DMS 273 treated with DMSO at 0.1 percent for 48 hours (cell line): ENCODE results near the gene TTLL5.

Experiments used
- DNase-seq: peaks from one replicate; lab custom pipeline; 2025; lab: John Stamatoyannopoulos, UW

TTLL5 gene

DNA sequence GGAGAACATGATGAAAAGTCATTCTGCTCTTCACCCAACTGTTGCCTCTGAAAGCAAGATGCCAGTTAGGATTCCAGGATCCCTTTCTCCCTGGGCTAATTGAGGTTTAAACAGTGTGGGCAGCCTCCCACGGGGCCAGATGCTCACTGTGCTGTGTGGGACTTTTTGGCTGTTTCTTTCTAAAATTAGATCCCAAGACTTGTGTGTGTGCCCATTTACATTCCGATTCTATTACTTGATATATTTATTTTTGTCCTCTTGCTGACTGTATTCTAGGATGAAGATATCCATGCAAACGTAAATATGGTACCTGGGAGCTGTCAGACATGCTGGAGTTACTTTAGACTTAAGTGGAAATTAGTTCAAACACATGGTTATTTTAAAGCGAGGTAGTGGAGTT is 330.7 kb downstream of the TTLL5 start:
- no peak for DNase-seq

DNA sequence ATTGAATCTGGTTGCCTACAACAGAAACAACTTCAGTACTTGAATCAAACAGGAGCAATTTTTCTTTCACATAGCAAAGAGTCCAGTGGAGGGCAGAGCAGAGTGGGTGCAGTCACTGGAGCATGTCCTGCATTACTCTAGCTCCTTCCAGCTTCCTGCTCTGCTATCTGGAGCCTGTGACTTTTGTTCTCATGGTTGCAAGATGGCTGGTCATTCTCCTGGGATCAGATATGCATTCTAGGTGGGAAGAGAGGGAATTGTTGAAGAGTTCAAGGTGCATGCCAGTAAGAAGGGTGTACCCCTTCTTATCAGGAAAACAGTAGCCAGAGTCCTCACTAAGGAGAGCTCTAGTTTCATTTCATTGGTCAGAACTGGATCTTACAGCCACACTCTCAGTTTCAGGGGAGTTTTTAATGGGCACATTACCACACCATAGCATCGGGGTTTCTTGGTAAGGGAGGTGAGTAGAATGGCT is 332.6 kb downstream of the TTLL5 start:
- no peak for DNase-seq

DNA sequence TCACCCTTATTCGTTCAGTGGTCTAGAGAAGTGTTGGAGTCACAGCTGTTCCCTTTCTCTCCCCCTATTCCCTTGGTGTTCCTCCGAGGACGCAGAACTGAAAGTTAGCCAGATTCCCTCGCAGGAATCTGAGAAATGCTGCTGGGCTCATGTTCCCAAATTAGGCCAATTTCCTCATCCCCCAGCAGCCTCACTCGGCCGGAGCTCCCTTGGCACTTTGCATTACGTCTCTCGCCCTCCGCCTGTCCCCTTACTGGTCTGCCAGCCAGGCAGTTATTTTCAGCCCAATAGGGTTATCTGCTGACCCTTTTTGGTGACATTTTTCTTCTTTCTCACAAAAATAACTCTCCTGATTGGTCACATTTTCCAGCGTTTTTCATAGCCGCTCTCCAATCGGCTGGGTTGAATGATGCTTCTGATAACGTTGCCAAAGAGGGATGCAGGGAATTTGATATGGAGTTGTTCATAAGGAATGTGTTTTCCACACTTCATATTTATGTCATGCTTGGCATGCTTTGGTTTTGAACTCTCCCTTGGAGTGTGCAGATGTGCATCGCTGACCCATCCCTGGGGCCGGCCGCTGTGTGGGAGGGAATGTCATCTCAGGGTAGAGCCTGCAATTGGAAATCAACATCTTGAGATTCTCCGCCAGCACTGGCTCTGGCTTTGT is 334.5 kb downstream of the TTLL5 start:
- no peak for DNase-seq

DNA sequence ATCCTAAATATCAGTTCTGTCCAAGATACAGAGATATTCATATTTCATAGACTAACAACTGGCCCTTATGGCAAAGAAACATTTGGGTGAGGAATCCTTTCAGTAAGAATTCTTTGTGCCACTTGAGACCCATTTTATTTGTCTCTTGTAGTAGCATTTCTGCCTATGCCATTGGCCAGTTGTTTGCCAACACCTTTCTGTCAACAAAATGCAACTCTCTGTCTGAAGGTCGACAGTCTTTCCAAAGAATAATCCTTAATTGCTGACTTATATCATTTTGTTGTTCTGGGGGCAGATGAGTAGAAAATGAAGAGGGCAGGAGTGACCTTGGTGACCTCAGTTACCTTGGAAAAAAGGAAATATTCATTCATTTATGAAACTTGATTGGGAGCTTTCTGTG is 335.4 kb downstream of the TTLL5 start:
- no peak for DNase-seq

DNA sequence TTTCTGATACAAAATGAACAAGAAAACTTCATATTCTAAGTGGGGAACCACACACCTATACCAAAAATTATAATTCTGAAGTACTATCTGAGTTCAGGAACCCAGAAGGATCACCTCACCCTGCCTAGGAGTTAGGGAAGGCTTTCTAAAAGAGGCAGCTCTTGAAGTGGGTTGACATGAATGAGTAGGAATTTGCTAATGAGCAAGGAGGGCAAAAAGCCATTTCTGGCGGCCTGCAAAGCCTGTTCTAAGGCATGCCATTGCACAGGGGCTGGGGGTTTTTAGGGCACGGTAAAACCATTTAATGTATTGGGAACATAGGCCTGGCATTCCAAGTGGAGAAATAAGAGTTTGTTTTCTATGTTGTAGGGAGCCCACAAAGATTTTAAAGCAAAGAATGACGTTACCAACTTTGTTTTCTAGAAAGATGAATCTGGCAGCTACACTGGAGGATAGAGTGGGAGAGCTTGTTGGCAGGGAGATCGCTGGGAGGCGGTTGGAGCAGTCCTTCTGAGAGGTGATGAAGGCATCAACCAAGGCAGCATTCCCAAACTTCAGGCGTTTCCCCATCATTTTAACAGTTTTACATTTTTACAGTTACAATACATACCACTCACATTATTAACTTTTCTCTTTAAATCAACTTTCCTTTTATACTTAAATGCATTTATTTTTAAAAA is 338.6 kb downstream of the TTLL5 start:
- DNase-seq = no peak

DNA sequence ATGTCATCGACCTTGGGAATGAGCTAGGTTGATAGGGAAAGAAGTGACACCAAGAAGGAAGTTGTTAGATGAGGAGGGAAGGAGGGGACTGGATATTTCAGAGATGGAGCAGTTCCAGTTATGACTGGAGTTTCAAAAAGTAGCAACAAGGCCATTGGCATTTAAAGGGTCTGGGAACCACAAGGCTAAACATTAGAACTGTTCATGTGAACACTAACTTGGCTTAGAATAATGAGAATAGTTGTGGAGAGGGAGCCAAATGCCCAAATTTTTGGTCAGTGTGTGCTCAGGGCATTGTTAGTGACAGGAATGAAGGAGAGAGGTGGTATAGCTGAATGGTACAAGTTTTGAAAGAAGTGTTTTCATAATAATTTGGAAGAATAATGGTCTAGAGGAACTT is 341.3 kb downstream of the TTLL5 start:
- DNase-seq = no peak
